NCI-H446 (cell line): ENCODE measurements around the gene TMC6.
A peak's percentile ranks its signal among the peaks of the same experiment; 100 is the strongest.
"Not testable (repeated sequence)": the region's sequence is repeated elsewhere in the genome, so short reads cannot be mapped to it uniquely, and the experiment has no call there.

ENCODE experiments used
- DNase-seq, 2 experiments: peaks; one replicate each; lab custom pipeline; 2025; lab: John Stamatoyannopoulos, UW

The TMC6 gene

DNA sequence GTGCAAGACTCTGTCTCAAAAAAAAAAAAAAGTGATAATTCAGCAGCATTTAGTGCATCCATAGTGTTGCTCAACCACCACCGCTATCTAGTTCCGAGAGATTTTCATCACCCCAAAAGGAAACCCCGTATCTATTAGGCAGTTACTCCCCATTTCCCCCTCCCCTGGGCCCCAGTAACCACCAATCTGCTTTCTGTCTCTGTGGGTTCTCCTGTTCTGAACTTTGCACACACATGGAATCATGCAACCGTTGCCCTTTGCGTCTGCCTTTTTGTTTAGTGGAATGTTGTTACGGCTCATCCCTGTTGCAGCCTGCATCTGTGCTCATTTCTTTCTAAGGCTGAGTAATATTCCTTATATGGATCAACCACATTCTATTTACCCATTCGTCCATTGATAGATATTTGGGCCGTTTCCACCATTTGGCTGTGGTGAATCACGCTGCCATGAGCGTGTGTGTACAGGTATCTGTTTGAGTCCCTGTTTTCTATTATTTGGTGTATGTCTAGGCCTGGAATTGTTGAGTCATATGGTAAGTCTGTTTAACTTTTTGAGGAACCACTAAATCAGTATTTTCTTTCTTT lies 31.1 kb upstream of the TMC6 start:
- DNase-seq, result no peak

DNA sequence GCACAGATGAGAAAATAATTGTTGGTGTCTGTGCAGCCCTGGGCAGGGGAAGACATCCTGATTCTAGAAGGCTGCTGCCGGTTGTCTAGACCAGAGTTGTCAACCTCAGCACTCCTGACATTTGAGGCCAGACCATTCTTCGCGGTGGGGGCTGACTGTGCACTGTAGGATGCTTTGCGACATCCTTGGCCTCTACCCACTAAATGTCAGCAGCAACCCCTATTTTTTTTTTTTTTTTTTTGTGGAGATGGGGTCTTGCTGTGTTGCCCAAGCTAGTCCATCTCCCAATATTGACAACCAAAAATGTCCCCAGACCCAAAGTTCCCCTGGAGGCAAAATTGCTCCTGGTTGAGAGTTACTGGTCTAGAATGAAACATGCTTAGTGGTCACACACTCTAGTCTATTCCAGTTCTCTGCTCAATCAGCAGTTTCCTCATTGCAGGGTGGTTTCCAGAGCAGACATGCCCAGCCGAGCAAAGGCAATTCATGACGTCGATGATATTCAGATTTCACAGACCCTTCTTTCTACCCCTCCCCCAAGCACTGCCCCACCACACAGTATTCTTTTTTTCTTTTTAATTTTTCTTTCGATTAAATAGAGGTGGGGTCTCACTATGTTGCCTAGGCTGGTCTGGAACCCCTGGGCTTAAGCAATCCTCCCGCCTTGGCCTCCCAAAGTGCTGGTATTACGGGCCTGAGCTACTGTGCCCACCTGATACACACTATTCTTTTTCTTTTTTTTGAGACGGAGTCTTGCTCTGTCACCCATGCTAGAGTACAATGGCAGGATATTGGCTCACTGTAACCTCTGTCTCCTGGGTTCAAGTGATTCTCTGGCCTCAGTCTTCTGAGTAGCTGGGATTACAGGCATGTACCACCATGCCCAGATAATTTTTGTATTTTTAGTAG lies 26.6 kb upstream of the TMC6 start:
- DNase-seq, result no peak

DNA sequence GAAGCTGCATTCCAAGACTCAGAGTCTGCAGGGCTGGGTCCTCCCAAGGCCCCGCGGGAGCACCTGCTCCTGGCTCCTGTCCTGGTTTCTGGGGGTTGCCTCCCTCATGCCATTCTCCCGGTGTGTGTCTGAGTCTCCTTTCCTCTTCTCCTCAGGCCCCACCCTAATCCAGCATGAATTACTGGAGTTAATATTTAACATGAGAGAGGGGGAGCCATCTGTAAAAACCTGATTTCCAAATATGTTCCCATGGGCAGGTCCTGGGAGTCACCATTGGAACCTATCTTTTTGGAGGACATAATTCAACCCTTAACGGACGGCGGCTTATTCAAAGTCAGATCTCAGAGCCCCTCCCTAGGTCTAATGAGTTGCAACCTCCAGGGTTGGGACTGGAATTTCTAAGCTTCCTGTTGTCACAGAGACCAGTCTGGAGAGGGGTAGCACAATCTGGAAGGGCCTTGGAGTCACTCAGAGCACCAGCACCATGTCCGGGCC lies 23.0 kb upstream of the TMC6 start:
- DNase-seq, result no peak

DNA sequence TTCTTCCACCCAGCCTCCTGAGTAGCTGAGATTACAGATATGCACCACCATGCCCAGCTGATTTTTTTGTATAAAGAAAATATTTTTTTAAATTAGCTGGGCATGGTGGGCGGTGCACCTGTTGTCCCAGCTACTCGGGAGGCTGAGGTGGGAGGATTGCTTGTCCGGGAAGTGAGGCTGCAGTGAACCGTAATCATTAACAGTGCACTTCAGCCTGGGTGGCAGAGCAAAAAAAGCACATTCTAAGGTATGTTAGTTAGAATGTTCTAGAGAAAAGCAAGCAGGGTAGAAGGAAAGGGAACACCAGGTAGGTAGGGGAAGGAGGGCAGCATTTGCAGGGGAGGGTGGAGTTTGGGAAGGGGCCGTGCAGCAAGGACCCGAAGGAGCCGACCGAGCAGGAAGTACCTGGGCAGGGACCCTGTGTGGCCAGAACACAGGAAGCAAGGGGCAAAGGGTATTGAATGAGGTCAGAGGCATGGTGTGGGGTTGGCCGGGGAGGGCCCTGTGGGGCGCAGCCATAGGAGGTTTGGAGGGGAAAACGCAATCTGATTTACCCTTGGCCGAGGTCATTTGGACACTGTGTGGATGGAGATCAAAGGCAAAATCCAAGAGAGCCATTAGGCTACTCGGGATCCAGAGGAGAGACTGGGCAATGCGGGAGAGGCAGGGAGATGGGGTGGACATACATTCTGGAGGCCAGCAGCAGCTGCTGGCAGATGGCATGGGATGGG lies 19.9 kb upstream of the TMC6 start:
- DNase-seq, result no peak

DNA sequence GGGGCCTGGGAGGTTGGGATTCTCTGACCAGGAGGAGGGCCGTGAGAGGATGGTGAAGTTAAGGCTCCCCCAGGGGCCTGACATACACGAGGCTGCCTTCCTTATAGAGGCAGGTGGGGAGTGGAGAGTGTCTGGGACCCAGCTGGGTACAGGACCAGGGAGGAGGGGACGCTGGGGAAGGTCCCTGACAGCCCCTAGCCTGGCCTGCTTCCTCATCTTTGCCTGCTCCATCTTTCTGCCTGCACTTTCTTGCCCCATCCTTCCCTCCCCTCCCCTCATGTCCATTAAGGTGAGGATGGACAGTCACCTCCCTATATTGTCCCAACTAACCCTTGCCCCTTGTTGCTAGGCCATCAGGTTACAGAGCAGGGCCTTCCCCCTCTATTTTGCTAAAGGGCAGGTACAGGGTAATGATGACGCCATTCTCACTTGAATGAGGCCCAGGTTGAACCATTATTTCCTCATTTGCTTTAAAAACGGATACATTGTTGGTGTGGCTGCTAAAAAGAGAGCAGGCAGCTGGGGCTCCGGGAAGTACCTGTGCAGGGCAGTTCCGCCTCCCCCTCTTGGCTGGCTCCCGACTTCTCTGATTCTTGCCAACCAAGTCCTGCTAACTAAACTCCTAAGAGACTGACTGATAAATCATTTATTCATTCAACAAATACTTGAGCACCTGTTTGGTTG lies 18.9 kb upstream of the TMC6 start:
- no peak for DNase-seq

DNA sequence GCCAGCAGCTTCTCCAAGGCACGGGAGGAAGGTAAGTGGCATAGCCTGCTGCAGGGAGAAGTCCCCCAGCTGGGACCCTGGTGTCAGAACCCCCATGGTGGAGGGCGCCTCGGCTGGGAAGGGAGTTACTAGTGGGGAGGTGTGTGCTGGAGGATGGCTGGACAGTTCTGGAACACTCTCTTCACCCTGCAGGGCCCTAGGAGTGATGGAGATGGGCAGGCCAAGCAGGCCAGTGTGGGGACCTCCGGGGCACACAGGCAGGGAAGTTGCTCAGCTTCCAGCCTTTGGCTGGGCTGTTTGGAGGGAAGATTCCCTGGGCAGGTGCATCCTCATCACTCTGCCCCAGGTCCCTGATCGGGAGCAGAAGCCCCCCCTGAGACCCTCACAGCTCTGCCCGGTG lies 18.3 kb upstream of the TMC6 start:
- DNase-seq, result no peak

DNA sequence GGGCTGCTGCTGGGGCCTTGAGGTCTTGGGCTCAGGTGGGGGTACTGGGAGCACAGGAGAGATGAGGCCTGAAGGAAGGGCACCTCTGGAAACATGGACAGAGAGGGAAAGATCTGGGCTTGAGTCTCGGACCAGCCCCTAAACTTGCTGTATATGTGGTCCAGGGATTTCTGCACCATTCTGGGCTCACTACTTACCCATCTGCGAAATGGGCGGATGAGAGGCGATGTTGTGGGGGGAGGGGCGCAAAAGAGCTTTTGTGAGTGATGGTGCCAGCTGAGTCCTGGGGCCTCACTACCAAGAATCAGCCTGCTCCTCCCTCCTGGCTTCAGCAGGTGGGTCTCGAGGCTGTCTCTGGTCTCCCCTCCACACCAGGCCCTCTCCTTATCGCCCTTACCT lies 17.9 kb upstream of the TMC6 start:
- DNase-seq, result no peak

DNA sequence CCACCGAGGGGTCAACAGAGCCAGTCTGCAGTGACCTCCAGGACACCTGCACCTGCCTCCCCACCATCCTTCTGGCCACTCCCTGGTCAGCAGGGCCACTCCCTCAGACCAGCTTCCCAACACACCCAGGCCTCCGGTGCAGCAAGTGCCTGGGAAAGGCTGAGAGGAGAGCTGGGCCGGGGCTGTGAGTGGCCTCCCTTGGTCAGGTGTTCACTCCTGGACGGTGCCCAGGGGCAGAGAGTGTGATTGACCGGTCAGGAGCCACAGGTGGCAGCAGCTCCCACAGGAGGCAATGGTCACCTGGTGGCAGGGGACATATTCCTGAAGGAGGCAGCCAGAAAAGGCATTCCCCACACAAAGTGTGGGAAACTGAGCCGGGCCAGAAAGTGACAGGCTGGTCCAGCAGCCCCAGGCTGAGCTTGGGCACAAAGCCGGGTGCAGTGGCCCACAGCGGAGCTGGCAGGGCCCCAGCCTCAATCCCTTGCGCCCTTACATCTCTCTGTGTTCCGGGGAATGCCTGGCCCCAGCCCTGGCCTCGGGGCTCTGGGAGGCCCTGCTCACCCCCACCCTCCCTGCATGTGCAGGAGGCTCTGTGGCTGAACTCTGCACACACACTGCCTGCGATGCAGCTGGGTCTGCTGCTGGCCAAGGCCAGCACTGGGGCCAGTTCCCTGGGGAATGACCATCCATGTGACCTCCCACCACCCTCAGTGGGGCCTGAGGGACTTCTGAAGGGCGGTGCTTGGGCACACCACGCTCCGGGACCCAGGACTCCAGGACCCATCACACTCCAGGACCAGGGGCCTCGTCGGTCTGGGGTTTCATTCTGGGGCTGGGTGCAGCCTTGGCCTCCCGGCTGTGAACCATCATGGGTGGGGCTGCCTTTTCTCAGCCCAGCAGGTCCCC lies 16.4 kb upstream of the TMC6 start:
- DNase-seq, result no peak

DNA sequence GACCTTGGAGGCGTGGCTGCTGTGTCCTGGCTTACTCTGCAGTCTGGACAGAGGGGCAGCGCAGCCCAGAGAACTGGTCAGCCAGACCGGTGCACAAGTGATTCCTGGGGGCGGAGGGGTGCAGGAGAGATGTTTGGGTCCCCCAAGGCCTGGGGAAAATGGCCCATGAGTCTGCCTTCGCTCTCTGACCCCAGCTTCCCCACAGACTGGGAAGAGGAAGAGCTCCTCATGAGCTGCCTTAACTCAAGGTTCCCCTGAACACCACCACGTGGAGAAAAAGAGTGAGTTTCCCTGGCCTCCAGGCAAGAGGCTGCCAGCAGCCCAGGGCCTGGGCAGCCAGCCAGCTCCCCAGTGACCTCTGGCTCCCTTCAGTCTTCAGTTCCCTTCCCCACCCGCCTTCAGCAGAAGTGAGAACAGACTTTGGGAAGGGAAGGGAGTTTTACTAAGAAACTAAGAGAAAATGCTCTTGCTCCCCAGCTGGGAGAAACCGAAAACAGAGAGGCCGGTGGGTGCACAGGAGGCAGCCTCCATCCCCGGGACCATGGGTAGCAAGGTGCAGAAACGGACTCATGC lies 15.7 kb upstream of the TMC6 start:
- DNase-seq, result peak in 1 of 2 experiments; percentile 79

DNA sequence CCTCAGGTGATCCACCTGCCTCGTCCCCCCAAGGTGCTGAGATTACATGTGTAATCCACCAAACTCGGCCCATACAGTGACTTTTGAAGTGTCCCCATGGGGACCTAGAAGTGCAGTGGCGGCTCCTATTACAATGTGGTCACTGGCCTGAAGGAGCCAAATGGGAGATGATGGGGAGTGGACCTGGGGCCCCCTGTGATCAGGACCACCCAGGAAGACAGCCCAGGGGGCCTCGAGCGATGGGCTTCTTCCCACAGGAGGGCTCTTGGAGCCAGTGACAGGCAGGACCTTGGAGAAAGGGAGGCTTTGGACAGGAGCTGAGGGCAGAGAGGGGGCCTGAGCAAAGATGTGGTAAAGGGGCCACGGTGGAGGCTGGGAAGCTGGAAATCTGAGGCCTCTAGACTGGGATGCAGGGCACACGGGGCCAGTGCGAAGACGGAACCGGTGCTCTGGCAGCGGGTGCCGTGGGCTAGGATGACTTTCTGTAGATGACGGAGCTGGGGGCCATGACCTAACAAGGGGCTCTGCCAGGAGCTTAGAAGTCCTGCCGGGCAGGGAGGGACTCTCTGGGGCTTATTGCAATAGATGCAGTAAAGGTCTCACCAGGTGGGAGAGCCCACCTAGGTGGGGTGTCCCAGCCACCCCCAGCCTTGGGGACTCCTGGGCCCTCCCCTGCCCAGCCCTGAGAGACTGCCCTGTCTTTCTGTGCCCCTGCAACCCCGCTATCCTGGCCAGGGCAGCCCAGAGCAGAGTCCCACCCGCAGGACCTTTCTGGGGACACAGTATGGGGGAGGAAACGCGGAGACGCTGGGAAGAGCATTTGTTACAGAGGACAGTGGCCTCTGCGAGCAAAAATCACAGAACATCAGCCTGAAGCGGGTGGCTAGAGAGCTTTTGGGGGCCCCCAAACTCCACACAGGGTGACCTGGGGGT lies 14.9 kb upstream of the TMC6 start:
- DNase-seq, result no peak

DNA sequence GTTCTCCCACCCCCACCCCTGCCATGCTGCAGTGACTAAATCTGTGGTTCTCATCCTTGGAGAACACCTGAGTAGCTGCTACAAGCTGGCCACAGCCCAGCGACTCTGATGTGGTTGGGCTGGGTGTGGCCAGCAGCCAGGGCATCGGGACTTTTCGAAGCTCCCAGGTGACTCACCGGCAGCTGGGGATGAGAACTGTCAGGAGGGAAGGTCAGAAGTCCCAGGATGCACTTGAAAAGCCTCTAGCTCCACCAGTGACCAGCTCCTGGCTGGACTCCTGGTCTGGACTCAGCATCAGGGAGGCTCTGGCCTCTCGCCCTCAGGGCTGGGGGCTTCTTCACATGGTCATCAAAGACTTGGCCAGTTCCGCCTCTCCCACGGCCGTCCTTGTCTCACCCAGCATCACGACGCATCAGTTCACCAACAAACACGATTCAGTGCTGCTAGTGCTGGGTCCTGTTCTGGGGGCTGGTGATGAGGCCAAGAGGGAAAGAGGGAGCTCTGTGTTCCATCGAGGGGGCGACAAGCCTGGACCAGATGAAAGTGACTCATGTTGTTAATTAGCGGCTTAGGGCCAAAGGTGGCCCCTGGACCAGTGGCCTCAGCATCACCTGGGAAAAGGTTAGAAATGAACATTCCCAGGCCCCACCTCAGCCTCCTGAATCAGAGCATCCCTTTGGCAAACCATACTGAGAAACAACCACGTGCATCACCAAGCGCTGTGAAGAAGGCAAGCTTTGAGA lies 13.7 kb upstream of the TMC6 start:
- no peak for DNase-seq

DNA sequence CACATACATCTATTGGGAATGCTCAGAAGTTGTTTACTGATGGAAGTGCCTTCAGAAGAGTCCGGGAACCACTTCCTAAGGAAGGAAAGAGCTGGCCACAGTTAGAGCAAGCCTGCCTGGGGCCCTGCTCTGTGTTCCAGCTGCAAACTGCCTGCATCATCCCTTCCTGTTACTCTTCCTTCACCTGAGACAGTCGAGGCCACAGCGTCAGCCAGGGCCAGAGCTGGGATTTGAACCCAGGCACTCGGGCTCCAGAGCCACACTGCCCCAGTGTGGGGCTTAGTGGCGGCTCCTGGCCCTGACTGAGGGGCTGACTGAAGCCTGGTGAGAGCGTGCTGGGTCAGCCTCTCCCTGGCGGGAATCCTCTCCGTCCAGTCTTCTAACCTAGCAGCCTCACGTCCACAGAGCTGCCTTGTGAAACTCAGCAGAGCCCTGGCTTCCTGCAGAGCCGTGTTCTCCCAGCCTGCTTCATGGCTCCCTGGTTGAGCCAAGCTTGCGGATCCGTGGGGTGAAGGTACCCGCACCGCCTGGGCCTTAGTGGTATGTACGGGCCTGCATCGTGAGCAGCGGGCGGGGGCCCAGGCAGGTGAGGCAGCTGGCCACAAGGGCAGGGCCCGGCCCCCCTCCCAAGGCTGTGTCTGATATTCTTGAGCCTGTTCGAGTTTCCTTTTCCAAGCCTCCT lies 13.0 kb upstream of the TMC6 start:
- DNase-seq, result no peak

DNA sequence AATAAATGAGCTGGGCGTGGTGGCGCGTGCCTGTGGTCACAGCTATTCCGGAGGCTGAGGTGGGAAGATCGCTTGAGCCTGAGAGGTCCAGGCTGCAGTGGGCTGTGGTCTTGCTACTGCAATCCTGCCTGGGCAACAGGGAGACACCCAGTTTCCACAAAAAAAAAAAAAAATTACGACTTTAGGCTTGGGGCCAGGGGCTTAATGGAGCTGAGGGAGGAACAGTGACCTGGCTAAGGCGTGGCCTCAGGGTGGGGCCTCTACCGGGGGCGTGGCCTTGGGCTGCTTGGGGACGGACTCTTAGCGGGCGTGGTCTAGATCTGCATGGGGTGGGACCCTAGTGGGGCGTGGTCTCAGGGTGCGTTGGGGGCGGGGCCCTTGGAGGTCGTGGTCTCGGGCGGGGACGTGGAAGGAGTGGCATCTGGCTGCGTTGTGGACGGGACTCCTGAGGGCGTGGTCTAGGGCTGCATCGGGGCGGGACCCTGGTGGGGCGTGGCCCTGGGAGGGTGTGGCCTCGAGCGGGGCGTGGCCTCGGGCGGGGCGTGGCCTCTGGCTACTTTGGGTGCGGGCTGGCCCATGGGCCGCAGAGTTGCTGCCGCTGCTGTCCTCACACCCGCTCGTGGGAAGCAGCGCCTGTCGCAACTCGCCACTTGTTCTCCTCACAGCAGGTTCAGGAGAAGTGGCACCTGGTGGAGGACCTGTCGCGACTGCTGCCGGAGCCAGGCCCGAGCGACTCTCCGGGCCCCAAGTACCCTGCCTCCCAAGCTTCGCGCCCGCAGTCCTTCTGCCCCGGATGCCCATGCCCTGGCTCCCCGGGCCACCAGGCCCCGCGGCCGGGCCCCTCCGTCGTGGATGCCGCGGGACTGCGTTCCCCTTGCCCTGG lies 11.9 kb upstream of the TMC6 start:
- peak; percentile 81 to 94 for DNase-seq

DNA sequence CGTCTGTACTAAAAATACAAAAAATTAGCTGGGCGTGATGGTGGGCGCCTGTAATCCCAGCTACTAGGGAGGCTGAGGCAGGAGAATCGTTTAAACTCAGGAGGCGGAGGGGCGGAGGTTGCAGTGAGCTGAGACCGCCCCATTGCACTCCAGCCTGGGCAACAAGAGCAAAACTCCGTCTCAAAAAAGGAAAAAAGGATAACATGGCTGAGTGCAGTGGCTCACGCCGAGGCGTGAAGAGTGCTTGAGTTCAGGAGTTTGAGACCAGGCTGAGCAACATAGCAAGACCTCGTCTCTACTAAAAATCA lies 11.3 kb upstream of the TMC6 start:
- not testable (repeated sequence) for DNase-seq

DNA sequence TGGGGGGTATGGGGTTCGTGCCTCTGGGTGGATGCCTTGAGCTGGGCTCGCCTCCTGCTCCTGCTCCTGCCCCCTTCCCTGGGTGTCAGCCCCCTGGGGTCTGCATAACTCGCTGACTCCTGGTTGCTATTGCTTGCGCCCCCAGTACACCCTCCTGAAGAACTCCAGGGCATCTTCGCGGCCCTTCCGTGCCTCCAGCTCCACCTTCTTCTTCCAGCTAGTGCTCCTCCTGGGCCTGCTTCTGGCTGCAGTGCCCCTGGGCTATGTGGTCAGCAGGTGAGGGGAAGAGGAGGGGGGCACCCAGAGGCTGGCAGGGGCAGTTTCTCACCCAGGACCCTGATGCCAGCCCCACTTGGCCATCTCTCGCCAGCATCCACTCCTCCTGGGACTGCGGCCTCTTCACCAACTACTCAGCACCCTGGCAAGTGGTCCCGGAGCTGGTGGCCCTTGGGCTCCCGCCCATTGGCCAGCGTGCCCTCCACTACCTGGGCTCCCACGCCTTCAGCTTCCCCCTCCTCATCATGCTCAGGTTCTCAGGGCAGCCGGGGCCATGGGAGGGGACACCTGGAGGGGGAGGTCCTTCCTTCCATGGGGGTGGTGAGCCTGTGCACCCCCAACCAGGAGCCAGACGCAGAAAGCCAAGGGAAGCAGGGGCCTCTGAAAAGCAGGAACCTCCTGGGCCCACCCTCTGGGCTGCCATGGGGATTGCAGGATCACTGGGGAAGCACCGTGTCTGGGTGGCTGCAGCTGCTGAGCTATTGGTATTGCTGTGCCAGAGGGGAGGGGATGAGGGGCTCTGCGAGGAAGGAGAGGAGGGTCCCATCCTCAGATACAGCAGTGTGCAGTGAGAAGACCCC lies 9.9 kb upstream of the TMC6 start:
- DNase-seq, result no peak

DNA sequence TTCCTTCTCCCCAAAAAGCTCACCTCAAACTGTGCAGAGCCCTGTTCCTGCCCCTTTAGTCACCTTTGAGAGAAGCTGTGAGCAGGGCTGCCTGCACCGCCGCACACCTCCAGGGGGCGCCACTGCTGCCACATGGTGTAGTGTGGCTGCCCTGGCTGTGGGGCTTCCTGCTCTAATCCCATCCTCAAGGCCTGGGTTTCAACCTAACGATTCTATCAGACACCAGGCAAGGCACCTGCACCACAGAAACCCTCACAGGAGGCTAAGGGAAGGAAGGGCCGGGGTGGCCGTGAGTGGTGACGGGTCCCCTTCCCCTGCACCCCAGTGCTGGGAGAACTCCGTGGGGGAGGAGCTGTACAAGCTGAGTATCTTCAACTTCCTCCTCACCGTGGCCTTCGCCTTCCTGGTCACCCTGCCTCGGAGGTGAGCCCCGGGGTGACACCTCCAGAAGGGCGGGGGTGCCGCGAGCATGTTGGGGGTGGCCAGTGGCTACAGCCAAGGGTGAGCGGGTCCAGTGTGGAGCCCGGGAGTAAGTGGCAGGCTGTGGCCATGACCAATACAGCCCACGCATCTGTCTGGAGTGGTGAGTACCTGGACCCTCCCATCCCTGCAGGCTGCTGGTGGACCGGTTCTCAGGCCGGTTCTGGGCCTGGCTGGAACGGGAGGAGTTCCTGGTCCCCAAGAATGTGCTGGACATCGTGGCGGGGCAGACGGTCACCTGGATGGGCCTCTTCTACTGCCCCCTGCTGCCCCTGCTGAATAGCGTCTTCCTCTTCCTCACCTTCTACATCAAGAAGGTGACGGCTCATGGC lies 9.0 kb upstream of the TMC6 start:
- no peak for DNase-seq
